ENCODE results near the gene ALOX15B. TPM values are rescaled to one million over a fixed set of nuclear protein-coding genes. Genes with fewer than 3 reads are reported as not detected.

The ALOX15B gene
- total RNA-seq, 1 experiment from 2014 or later, result 0.30 TPM

- no peak overlapping the region for H3K4me3 ChIP-seq (replicated peaks in 1 of 2; ENCODE audit: low read depth in 1 of 2, low read length in 2 of 2)
- no peaks in the 10 kb centered on the region for H3K27me3 ChIP-seq (ENCODE audit: insufficient read depth, low read length)
- POLR2A ChIA-PET, result no interaction called here
- H3K9ac ChIP-seq (ENCODE audit: low read length), result no peak overlapping the region
- peaks cover 8 to 39% of the 10 kb centered on the region in 2 experiments; a peak in 3 of 4 replicates for H3K4me1 ChIP-seq (ENCODE audit: control insufficient read depth in 1 of 2, insufficient read depth in 2 of 2, low read length in 2 of 2)
- no peak for DNase-seq (ENCODE audit: low read depth, low spot score)
- H3K4me2 ChIP-seq (ENCODE audit: low read length), result no peak overlapping the region
- no peaks in the 10 kb centered on the region for H3K79me2 ChIP-seq (ENCODE audit: insufficient read depth, low read length)
- H4K20me1 ChIP-seq (ENCODE audit: insufficient read depth), result no peaks in the 10 kb centered on the region
- H2AFZ ChIP-seq (ENCODE audit: low read depth, low read length, poor library complexity, severe bottlenecking), result no peak overlapping the region
- ATAC-seq, result no peak
- TF ChIP-seq POLR2AphosphoS5 (IDR thresholded peaks at IDR 0.05; ENCODE audit: low read depth, low read length) (no peak), ZFX (IDR thresholded peaks at IDR 0.05) (no peak), POLR2A (IDR thresholded peaks at IDR 0.05; ENCODE audit: borderline replicate concordance, extremely low read depth, insufficient read depth, insufficient read length) (no peak), CTCF (IDR thresholded peaks at IDR 0.05 in 2 of 3, conservative IDR thresholded peaks at IDR 0.05 in 1 of 3; ENCODE audit: borderline replicate concordance in 1 of 3, insufficient read depth in 1 of 3, low read depth in 2 of 3, low read length in 2 of 3) (no peak), ZNF274 (IDR thresholded peaks at IDR 0.05; ENCODE audit: low read depth, low read length) (no peak), REST (IDR thresholded peaks at IDR 0.05; ENCODE audit: low read depth) (no peak), SRF (IDR thresholded peaks at IDR 0.05; ENCODE audit: low read depth) (no peak), FOSL1 (IDR thresholded peaks at IDR 0.05; ENCODE audit: low read depth) (no peak), SP1 (IDR thresholded peaks at IDR 0.05; ENCODE audit: low read depth) (no peak), EZH2 (IDR thresholded peaks at IDR 0.05) (no peak), JUND (IDR thresholded peaks at IDR 0.05) (no peak), MAX (IDR thresholded peaks at IDR 0.05) (no peak)
- no peaks in the 10 kb centered on the region for H3K9me2 ChIP-seq (ENCODE audit: insufficient read depth)
- no TSS peak for BruUV-seq (replicated peaks)
- intact Hi-C loops (cut with micrococcal nuclease), result no loop called here
- RAD21 ChIA-PET (ENCODE audit: low non-redundant PET in 1 of 2, low total read pairs in 2 of 2, uncharacterized antibody in 2 of 2, unreplicated experiment in 2 of 2), result no interaction called here
- H3K36me3 ChIP-seq (ENCODE audit: control insufficient read depth in 1 of 2, insufficient read depth in 2 of 2, low read length in 2 of 2), result no peaks in the 10 kb centered on the region
- no peak overlapping the region for H3K27ac ChIP-seq (ENCODE audit: low read depth, low read length)
- H3K9me3 ChIP-seq (ENCODE audit: control insufficient read depth in 1 of 2, insufficient read depth in 1 of 2, low read depth in 1 of 2, low read length in 2 of 2), result no peaks in the 10 kb centered on the region
- CTCF ChIA-PET, result interaction anchor here (0.6 kb wide), 1 partner anchor 55 kb away, joined by 3 read pairs; no protein-coding TSS in a partner anchor
Observed at GRCh38 chr17:8020776-8021564, 17.9 kb upstream of the ALOX15B start.

Measured in HCT116 (cell line).